ENCODE results near the gene POLDIP2.
"Not testable (repeated sequence)": the region's sequence is repeated elsewhere in the genome, so short reads cannot be mapped to it uniquely, and the experiment has no call there.

POLDIP2 gene

GRCh38 chr17:28340374-28340773 lies 17.0 kb downstream of the POLDIP2 start:
- Mint-ChIP-seq H3K4me3 (no peak overlapping the region), H3K4me1 (peaks cover 25% of the 10 kb centered on the region), H3K36me3 (ENCODE audit: low read depth) (peaks cover 30% of the 10 kb centered on the region), H3K9me3 (no peaks in the 10 kb centered on the region), H3K27ac (no peak overlapping the region), H3K27me3 (ENCODE audit: low read depth) (no peaks in the 10 kb centered on the region)
- TF ChIP-seq, protein P1, sequence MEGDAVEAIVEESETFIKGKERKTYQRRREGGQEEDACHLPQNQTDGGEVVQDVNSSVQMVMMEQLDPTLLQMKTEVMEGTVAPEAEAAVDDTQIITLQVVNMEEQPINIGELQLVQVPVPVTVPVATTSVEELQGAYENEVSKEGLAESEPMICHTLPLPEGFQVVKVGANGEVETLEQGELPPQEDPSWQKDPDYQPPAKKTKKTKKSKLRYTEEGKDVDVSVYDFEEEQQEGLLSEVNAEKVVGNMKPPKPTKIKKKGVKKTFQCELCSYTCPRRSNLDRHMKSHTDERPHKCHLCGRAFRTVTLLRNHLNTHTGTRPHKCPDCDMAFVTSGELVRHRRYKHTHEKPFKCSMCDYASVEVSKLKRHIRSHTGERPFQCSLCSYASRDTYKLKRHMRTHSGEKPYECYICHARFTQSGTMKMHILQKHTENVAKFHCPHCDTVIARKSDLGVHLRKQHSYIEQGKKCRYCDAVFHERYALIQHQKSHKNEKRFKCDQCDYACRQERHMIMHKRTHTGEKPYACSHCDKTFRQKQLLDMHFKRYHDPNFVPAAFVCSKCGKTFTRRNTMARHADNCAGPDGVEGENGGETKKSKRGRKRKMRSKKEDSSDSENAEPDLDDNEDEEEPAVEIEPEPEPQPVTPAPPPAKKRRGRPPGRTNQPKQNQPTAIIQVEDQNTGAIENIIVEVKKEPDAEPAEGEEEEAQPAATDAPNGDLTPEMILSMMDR (IDR thresholded peaks at IDR 0.05; ENCODE audit: unreplicated experiment in 3 of 3), result no peak

DNA sequence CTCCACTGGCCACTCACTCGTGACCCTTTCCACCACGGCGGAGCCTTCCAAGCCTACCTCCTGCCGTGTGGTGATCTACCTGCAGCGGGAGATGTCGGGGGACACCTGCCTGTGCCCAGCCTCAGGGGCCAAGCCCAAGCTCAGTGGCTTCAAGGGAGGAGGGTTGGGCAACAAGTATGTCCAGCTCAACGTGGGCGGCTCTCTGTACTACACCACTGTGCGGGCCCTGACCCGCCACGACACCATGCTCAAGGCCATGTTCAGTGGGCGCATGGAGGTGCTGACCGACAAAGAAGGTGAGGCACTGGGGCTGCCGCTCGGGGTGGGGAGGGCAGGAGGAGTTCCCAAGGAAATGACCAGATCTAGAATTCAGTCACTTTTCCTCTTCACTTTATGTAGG lies 17.9 kb downstream of the POLDIP2 start:
- H3K9me3 Mint-ChIP-seq, result no peaks in the 10 kb centered on the region
- H3K36me3 Mint-ChIP-seq (ENCODE audit: low read depth), result peaks cover 30% of the 10 kb centered on the region
- TF ChIP-seq, protein P1 (IDR thresholded peaks at IDR 0.05; ENCODE audit: unreplicated experiment in 3 of 3), result no peak
- H3K4me1 Mint-ChIP-seq, result peaks cover 34% of the 10 kb centered on the region
- no peak overlapping the region for H3K27ac Mint-ChIP-seq
- peak overlapping the region in 2 of 3 experiments; percentile 29 to 55 for H3K4me3 Mint-ChIP-seq
- no peaks in the 10 kb centered on the region for H3K27me3 Mint-ChIP-seq (ENCODE audit: low read depth)

DNA sequence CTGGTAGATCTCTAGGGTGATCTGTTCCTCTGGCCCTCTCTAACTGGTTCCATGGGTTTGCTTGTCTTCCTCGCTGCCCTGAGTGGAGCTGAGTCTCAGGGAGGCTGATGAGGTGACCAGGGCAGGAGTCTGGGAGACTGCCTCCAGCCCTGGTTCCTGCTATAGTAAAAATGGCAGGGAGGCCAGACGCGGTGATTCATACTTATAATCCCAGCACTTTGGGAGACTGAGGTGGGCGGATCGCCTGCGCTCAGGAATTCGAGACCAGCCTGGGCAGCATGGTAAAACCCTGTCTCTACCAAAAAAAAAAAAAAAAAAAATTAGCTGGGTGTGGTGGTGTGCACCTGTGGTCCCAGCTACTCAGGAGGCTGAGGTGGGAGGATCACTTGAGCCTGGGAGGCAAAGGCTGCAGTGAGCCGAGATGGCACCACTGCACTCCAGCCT lies 18.5 kb downstream of the POLDIP2 start:
- Mint-ChIP-seq H3K4me1 (peaks cover 41% of the 10 kb centered on the region), H3K4me3 (peak overlapping the region; percentile 50 to 98 (median 67)), H3K36me3 (ENCODE audit: low read depth) (peaks cover 24% of the 10 kb centered on the region), H3K27ac (peak overlapping the region; percentile 24 to 66 (median 60))
- not testable (repeated sequence) for H3K27me3 Mint-ChIP-seq (ENCODE audit: low read depth); H3K9me3 Mint-ChIP-seq

- TF ChIP-seq, protein P1 (IDR thresholded peaks at IDR 0.05; ENCODE audit: unreplicated experiment in 3 of 3), result no peak
- peak overlapping the region; percentile 98 to 99 (median 99) for H3K4me3 Mint-ChIP-seq
- H3K27ac Mint-ChIP-seq, result peak overlapping the region; percentile 60 to 79 (median 66)
- H3K27me3 Mint-ChIP-seq (ENCODE audit: low read depth), result no peaks in the 10 kb centered on the region
- H3K9me3 Mint-ChIP-seq, result no peaks in the 10 kb centered on the region
- H3K36me3 Mint-ChIP-seq (ENCODE audit: low read depth), result peaks cover 21% of the 10 kb centered on the region
- peaks cover 43% of the 10 kb centered on the region for H3K4me1 Mint-ChIP-seq
Measured at GRCh38 chr17:28338056-28338768, 19.1 kb downstream of the POLDIP2 start.

DNA sequence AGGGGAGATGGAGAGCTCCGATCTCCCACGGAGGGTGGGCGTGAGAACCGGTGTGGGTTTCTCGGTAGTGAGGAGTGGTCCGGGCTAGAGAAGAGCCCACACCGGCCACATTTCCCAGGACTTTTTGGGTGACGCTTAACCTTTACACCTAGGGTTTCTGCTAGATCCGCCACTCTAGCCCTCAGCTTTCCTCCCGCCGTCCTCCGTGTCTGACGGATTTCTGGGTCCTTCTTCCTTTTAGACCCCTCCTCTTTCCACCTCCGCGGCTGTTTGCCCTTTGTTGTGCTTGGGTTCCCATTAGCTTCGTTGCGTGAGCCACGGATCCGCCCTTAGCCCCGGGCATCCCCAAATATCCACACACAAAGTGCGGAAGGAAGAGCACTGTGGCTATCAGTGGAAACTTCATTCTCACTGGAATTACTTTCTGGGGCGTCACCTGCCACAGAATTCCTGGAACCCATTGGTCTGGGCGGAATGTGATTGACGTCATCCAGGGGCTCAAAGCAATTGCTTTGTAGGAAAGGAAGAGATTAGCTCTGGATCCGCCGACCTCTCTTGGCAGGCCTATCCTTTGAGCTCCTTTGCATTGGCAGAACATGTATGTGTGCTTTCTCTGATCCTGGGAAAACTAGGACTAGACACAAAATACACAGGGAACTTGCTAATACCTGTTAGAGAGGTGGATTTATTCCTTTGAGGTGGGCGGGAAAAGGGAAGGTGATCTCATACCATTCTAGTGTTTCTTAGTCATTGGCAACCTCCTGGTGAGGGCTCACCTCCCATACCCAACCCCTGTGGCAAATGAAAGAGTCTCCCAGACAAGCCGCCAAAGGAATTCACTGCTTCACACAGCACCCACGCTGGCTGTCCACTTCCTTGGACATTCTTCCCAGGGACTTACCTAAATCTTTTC lies 21.1 kb downstream of the POLDIP2 start:
- H3K36me3 Mint-ChIP-seq (ENCODE audit: low read depth), result peaks cover 12% of the 10 kb centered on the region
- H3K9me3 Mint-ChIP-seq, result no peaks in the 10 kb centered on the region
- no peaks in the 10 kb centered on the region for H3K27me3 Mint-ChIP-seq (ENCODE audit: low read depth)
- peak overlapping the region; percentile 98 to 99 (median 99) for H3K4me3 Mint-ChIP-seq
- TF ChIP-seq, protein P1 (IDR thresholded peaks at IDR 0.05; ENCODE audit: unreplicated experiment in 3 of 3), result no peak
- H3K4me1 Mint-ChIP-seq, result peaks cover 48% of the 10 kb centered on the region
- peak overlapping the region; percentile 79 to 98 (median 97) for H3K27ac Mint-ChIP-seq

DNA sequence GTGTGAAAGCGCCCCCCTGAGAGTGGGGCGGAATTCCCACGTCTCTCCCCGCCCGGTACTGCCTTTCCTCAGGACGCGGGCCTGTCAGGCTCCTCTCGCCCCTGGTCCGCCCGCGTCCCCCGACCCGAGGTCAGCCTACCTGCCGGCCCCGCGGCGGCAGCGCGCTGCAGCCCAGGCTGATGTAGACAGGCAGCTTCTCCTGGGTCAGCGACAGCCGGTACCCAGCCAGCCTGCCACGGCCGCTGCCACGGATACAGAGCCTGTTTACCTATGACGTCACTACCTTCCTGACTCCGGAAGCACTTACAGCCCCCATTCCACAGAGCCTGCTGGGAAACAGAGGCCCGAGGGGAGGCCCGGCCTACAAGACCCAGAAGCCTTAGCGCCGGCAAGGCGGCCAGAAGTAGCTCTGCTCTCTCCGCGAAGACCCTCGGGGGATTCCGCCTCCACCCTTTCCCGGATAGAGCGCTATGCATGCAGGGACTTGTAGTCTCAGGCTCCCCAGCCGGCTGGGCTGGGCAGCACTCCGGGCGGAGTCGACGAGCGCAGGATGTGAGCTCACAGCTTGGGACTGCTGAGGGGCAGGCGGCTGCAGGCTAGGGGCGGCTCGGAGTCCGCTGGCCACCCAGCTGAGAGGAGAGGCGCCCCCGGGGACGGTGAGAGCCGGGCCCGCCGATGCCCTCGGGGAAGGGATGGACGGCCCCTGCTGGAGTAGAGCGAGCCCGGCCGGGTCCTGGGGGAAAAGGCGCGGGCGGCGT lies 21.9 kb downstream of the POLDIP2 start, which contains the start of the genes IFT20 and TNFAIP1:
IFT20 (minus strand) TSS at position 272 of the 758 bp plus-strand sequence. CDS start 3,487 bp downstream, outside the sequence.
TNFAIP1 (plus strand) TSS at position 561 of the 758 bp plus-strand sequence. CDS start 3,761 bp downstream, outside the sequence.
- peak within 1 kb of the TSS; percentile 98 to 99 (median 99) for H3K4me3 Mint-ChIP-seq
- H3K9me3 Mint-ChIP-seq, result no peaks in the 10 kb centered on the region
- peaks cover 8% of the 10 kb centered on the region for H3K36me3 Mint-ChIP-seq (ENCODE audit: low read depth)
- no peaks in the 10 kb centered on the region for H3K27me3 Mint-ChIP-seq (ENCODE audit: low read depth)
- H3K27ac Mint-ChIP-seq, result peak within 1 kb of the TSS; percentile 79 to 98 (median 97)
- TF ChIP-seq, protein P1 (IDR thresholded peaks at IDR 0.05; ENCODE audit: unreplicated experiment in 3 of 3), result no peak
- peaks cover 48% of the 10 kb centered on the region for H3K4me1 Mint-ChIP-seq

All from nephron (organoid).